K562 (cell line): ENCODE measurements around the gene RRAS. TPM values are rescaled to one million over a fixed set of nuclear protein-coding genes. Genes with fewer than 3 reads are reported as not detected.

ENCODE experiments used
- ATAC-seq: fragments of 200-7000 bp; cut with Tn5 transposase; 3 replicates; pipeline ENCODE4 v1.9.1; 2020; ENCODE audit warnings: moderate library complexity
- BruUV-seq: library from RNA; stranded (reverse); fragments of 400-500 nt; replicated peaks from 2 replicates; lab custom pipeline; 2021; lab: Mats Ljungman, UMichigan
- CTCF ChIA-PET: fragments of 300-600 bp; formaldehyde crosslinking; extraction: SDS; loops from one replicate; lab custom pipeline; 2021; ENCODE audit warnings: low intra/inter-chr PET ratio; lab: Yijun Ruan, JAX
- POLR2A ChIA-PET: fragments of 300-600, 350-650 bp; sonication (Branson Sonifier 250); formaldehyde crosslinking; extraction: SDS; loops from one replicate; lab custom pipeline; 2021; ENCODE audit warnings: antibody characterized with exemption, inconsistent platforms; lab: Yijun Ruan, JAX
- DNase-seq, 4 experiments: peaks; one replicate each; pipeline versions ENCODE4 v3.0.0 to v3.0.0-alpha.2; 2011 to 2018; ENCODE audit warnings: low spot score in 3 of 4, mixed read lengths in 3 of 4; ENCODE audit errors: extremely low read depth in 1 of 4
- FAIRE-seq: peaks from 2 replicates; lab custom pipeline; 2011; peaks lifted over from hg19 to GRCh38; lab: Jason Lieb, UNC
- H2AFZ ChIP-seq: 2 replicates; pipeline ENCODE4 v1.6.0; 2011; ENCODE audit warnings: low read depth, low read length, control low read depth, inconsistent platforms
- H3K27ac ChIP-seq: fragments of 200-600 bp; 3 replicates; pipeline ENCODE4 v1.8.0; 2011; ENCODE audit warnings: low read depth, mild to moderate bottlenecking, control low read depth, inconsistent platforms, low read length, moderate library complexity, mixed read lengths; ENCODE audit errors: extremely low read depth
- H3K27me3 ChIP-seq, 2 experiments: fragments of 300-600 bp in 1 of 2; 2 replicates in 1 of 2; 3 replicates in 1 of 2; pipeline versions ENCODE4 v1.6.0 to v1.8.0; 2011; ENCODE audit warnings: inconsistent platforms in 2 of 2, low read length in 2 of 2, mild to moderate bottlenecking in 1 of 2, mixed read lengths in 1 of 2, moderate library complexity in 1 of 2; ENCODE audit not compliant: control insufficient read depth in 2 of 2, insufficient read depth in 2 of 2
- H3K36me3 ChIP-seq: fragments of 300-600 bp; 3 replicates; pipeline ENCODE4 v1.8.0; 2011; ENCODE audit warnings: mild to moderate bottlenecking, low read length, inconsistent platforms; ENCODE audit not compliant: control insufficient read depth, insufficient read depth
- H3K4me1 ChIP-seq, 2 experiments: fragments of 200-600 bp in 1 of 2; replicated peaks in 1 of 2; 2 replicates in 1 of 2; 3 replicates in 1 of 2; pipeline versions ENCODE4 v1.5.1 to v1.8.0; 2011; ENCODE audit warnings: inconsistent platforms in 2 of 2, low read length in 2 of 2, mild to moderate bottlenecking in 1 of 2, mixed read lengths in 1 of 2, moderate library complexity in 1 of 2; ENCODE audit not compliant: control insufficient read depth in 2 of 2, insufficient read depth in 2 of 2
- H3K4me2 ChIP-seq: 2 replicates; pipeline ENCODE4 v1.6.1; 2011; ENCODE audit warnings: low read length, control low read depth, inconsistent platforms, mixed read lengths; ENCODE audit not compliant: insufficient read depth
- H3K4me3 ChIP-seq: fragments of 200-600 bp; sonication (generic), shearing (Covaris generic); 2 replicates; pipeline ENCODE4 v1.5.1; 2016; ENCODE audit warnings: control low read depth, inconsistent platforms
- H3K79me2 ChIP-seq: fragments of 200-600 bp; 3 replicates; pipeline ENCODE4 v1.8.0; 2011; ENCODE audit warnings: low read length, inconsistent platforms; ENCODE audit not compliant: control insufficient read depth, insufficient read depth
- H3K9ac ChIP-seq, 2 experiments: 2 replicates each; pipeline versions ENCODE4 v1.6.0 to v1.6.1; 2011; ENCODE audit warnings: low read depth in 2 of 2, low read length in 2 of 2, control low read depth in 1 of 2, inconsistent platforms in 1 of 2, mild to moderate bottlenecking in 1 of 2, mixed read lengths in 1 of 2; ENCODE audit not compliant: insufficient read depth in 1 of 2
- H3K9me1 ChIP-seq: one replicate; pipeline ENCODE4 v1.6.0; 2011; ENCODE audit warnings: inconsistent platforms, mild to moderate bottlenecking, low read length, moderate library complexity; ENCODE audit not compliant: control insufficient read depth, insufficient read depth
- H3K9me3 ChIP-seq: replicated peaks from 2 replicates; pipeline ENCODE4 v1.5.1; 2011; ENCODE audit warnings: low read depth, low read length, inconsistent platforms; ENCODE audit not compliant: control insufficient read depth, insufficient read depth
- H4K20me1 ChIP-seq: replicated peaks from 2 replicates; pipeline ENCODE4 v1.6.1; 2011; ENCODE audit warnings: low read length, inconsistent platforms, mixed read lengths; ENCODE audit not compliant: control insufficient read depth, insufficient read depth
- BCOR ChIP-seq: fragments of 450-650 bp; IDR thresholded peaks from 2 replicates; pipeline ENCODE4 v1.6.1; 2016
- HOXB6 ChIP-seq: fragments of 250-450 bp; sonication (Bioruptor Pico); IDR thresholded peaks from 2 replicates; pipeline ENCODE4 v1.5.1; 2022; ENCODE audit warnings: mild to moderate bottlenecking, borderline replicate concordance
- LEF1 ChIP-seq: fragments of 450-650 bp; IDR thresholded peaks from 2 replicates; pipeline ENCODE4 v1.6.1; 2016; ENCODE audit warnings: mild to moderate bottlenecking
- POLR2G ChIP-seq: fragments of 200-400 bp; formaldehyde crosslinking; IDR thresholded peaks from 2 replicates; pipeline ENCODE4 v1.6.1; 2017; ENCODE audit warnings: low read depth, mild to moderate bottlenecking, antibody characterized with exemption, low read length, moderate library complexity
- RNF2 ChIP-seq: sonication (generic); IDR thresholded peaks from 2 replicates; pipeline ENCODE4 v1.6.1; 2016
- SREBF2 ChIP-seq: sonication (generic); formaldehyde crosslinking; IDR thresholded peaks from 2 replicates; pipeline ENCODE4 v1.4.0; 2020; ENCODE audit warnings: mild to moderate bottlenecking, missing genetic modification reagents
- ZBTB7A ChIP-seq: IDR thresholded peaks from 2 replicates; pipeline ENCODE4 v1.6.1; 2011; ENCODE audit warnings: low read depth, mild to moderate bottlenecking, low read length, moderate library complexity, borderline replicate concordance; ENCODE audit not compliant: control insufficient read depth
- ZFP36 ChIP-seq: fragments of 150-350 bp; IDR thresholded peaks from 2 replicates; pipeline ENCODE4 v1.6.1; 2018; ENCODE audit warnings: low read length, low read depth; ENCODE audit not compliant: partially characterized antibody
- ZNF316 ChIP-seq: fragments of 450-650 bp; IDR thresholded peaks from 2 replicates; pipeline ENCODE4 v1.6.1; 2016
- ZSCAN29 ChIP-seq: fragments of 450-650 bp; IDR thresholded peaks from 2 replicates; pipeline ENCODE4 v1.6.1; 2017
- WGBS: fragments of 100-300 bp; shearing (Covaris generic); methylation state at CpG from one replicate; pipeline ENCODE4 v1.1.6; 2016; ENCODE audit warnings: low coverage, mixed read lengths; ENCODE audit not compliant: insufficient coverage; ENCODE audit errors: missing lambda C conversion rate; 5-methylcytosine and 5-hydroxymethylcytosine counted together
- in situ Hi-C: fragments of 300-500 bp; cut with MboI; formaldehyde crosslinking; loops from 4 replicates; pipeline ENCODE4 v1.15.0; 2018; ENCODE audit warnings: inconsistent platforms, mixed read lengths
- intact Hi-C: fragments of 100-400 bp; cut with micrococcal nuclease; formaldehyde crosslinking; loops from 2 replicates; pipeline ENCODE4 v1.14.2; 2022
- polyA plus RNA-seq, 8 experiments: library from polyadenylated mRNA; depleted of rRNA in 4 of 8; stranded (reverse) in 5 of 8; unstranded in 3 of 8; fragments of >200 nt; fragmentation: Nextera tagmentation in 2 of 8; fragmentation: Illumina TruSeq in 1 of 8; extraction: Ambion mirVana in 2 of 8; extraction: Trizol in 1 of 8; gene quantifications; 2 replicates each; pipeline versions ENCODE4 v1.2.1 to v1.2.3, GENCODE V29; 2011 to 2014; ENCODE audit warnings: inconsistent platforms in 1 of 8, missing spikeins in 1 of 8
- total RNA-seq, 7 experiments: library from RNA; depleted of rRNA in 6 of 7; stranded (reverse); fragments of >200 nt in 6 of 7; fragmentation: Illumina TruSeq in 2 of 7; extraction: Trizol in 2 of 7; gene quantifications; 2 replicates each; pipeline versions ENCODE4 v1.2.1 to v1.2.3, GENCODE V29; 2011 to 2021; ENCODE audit warnings: low replicate concordance in 1 of 7
- TF ChIP-seq, protein P1 (sequence below): fragments of 450-650 bp; formaldehyde crosslinking; IDR thresholded peaks from 2 replicates; pipeline ENCODE4 v1.4.0; 2020; ENCODE audit warnings: mild to moderate bottlenecking, moderate library complexity
- TF ChIP-seq, protein P2 (sequence below), 3 experiments: fragments of 200-800 bp in 1 of 3; sonication (Bioruptor generic) in 1 of 3; sonication (generic) in 1 of 3; formaldehyde crosslinking in 1 of 3; IDR thresholded peaks; 2 replicates each; pipeline versions ENCODE4 v1.6.1 to v1.8.0; 2016 to 2022; ENCODE audit warnings: mild to moderate bottlenecking in 2 of 3, missing compliant biosample characterization in 2 of 3, missing genetic modification characterization in 2 of 3, missing genetic modification reagents in 1 of 3

RRAS gene
- total and polyA plus RNA-seq, 9 of the 15 experiments (the other 6 are each of a cell fraction or from before 2014, with no cell fraction given) = 0.70 to 17.3 (median 8.2) TPM

DNA sequence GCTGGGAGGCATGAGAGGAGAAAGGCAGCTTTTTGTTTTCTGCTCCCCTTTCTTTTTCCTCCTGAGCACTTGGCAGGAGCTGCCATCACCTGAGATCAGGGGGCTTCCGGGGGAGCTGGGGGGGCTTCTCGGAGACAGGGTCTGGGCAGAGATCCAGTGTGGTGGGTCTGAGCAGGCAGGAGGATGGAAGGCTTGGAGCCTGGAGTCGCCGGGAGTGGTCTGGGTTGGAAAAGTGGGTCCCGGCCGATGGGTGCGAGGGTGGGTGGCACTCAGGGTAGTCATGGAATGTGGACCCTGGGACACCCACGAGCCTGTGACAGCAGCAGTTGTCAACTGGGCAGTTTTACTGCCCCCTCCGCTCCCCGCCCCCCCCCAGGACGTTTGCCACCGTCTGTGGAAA, 47.2 kb upstream of the RRAS start:
- intact Hi-C loops (no loop called here), in situ Hi-C loops (no loop called here)
- Histone ChIP-seq H3K27ac (no peak overlapping the region), H3K36me3 (peaks cover 72% of the 10 kb centered on the region), H3K9ac (no peak overlapping the region), H3K4me3 (no peak overlapping the region), H3K4me2 (no peak overlapping the region), H2AFZ (no peak overlapping the region), H4K20me1 (no peaks in the 10 kb centered on the region; the same call in 1 of the 2 replicates), H3K4me1 (peaks cover 0 to 70% of the 10 kb centered on the region in 2 experiments; a peak in 2 of 5 replicates), H3K79me2 (peaks cover 3% of the 10 kb centered on the region; the same call in 2 of the 3 replicates), H3K9me1 (no peaks in the 10 kb centered on the region)
- WGBS = 91% methylated on average over 7 of the region's 12 CpGs
- CTCF ChIA-PET = no interaction called here
- BruUV-seq = no TSS peak
- DNase-seq (no peak), ATAC-seq (no peak)
- POLR2A ChIA-PET = interaction anchor here (0.6 to 1.9 kb wide), 2 partner anchors 11 to 178 kb away, joined by 3 to 9 read pairs; partner anchors contain the start of gene PRMT1
- no peak for TF ChIP-seq BCOR
- TF ChIP-seq, all 486 proteins: peak for 0
- no peaks in the 10 kb centered on the region for H3K9me3 ChIP-seq
- no peaks in the 10 kb centered on the region for H3K27me3 ChIP-seq
- FAIRE-seq = no peak

- ChIA-PET POLR2A (interaction anchor here (0.6 to 1.0 kb wide), 3 partner anchors 10 to 191 kb away, joined by 3 to 8 read pairs (median 5); partner anchors contain the start of gene PRMT1), CTCF (no interaction called here)
- Histone ChIP-seq H3K27me3 (no peaks in the 10 kb centered on the region), H3K9ac (no peak overlapping the region), H3K79me2 (peaks cover 8% of the 10 kb centered on the region), H3K27ac (no peak overlapping the region), H4K20me1 (no peaks in the 10 kb centered on the region; the same call in 1 of the 2 replicates), H3K4me3 (no peak overlapping the region), H3K9me1 (peaks cover 3% of the 10 kb centered on the region), H2AFZ (no peak overlapping the region), H3K4me1 (peaks cover 0 to 69% of the 10 kb centered on the region in 2 experiments; a peak in 2 of 5 replicates), H3K36me3 (peaks cover 78% of the 10 kb centered on the region), H3K4me2 (no peak overlapping the region), H3K9me3 (no peaks in the 10 kb centered on the region)
- ATAC-seq (no peak), FAIRE-seq (no peak), DNase-seq (no peak)
- 87% methylated on average over 3 of the region's 27 CpGs for WGBS
- BruUV-seq = no TSS peak
- in situ Hi-C loops = no loop called here
- intact Hi-C loops = no loop called here
- TF ChIP-seq ZNF316 = peak; percentile 32; the same call in 1 of the 2 replicates
- TF ChIP-seq ZBTB7A = no peak
- no peak for TF ChIP-seq HOXB6
- no peak for TF ChIP-seq ZSCAN29
- TF ChIP-seq LEF1 = no peak
- no peak for TF ChIP-seq SREBF2 (CRISPR knock-in tag)
- peak; percentile 41; the same call in 1 of the 2 replicates for TF ChIP-seq POLR2G
- TF ChIP-seq RNF2 = no peak
- no peak for TF ChIP-seq ZFP36
- TF ChIP-seq, protein P1, sequence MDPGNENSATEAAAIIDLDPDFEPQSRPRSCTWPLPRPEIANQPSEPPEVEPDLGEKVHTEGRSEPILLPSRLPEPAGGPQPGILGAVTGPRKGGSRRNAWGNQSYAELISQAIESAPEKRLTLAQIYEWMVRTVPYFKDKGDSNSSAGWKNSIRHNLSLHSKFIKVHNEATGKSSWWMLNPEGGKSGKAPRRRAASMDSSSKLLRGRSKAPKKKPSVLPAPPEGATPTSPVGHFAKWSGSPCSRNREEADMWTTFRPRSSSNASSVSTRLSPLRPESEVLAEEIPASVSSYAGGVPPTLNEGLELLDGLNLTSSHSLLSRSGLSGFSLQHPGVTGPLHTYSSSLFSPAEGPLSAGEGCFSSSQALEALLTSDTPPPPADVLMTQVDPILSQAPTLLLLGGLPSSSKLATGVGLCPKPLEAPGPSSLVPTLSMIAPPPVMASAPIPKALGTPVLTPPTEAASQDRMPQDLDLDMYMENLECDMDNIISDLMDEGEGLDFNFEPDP = no peak
- TF ChIP-seq, protein P2, sequence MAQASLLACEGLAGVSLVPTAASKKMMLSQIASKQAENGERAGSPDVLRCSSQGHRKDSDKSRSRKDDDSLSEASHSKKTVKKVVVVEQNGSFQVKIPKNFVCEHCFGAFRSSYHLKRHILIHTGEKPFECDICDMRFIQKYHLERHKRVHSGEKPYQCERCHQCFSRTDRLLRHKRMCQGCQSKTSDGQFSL (CRISPR knock-in tag; IDR thresholded peaks at IDR 0.05) = 0 out of 2 replicates have a peak, but pooled peaks have one; percentile 23
- TF ChIP-seq, protein P2 (tag; IDR thresholded peaks at IDR 0.05) = no peak
Observed at GRCh38 chr19:49686503-49687088, 46.7 kb upstream of the RRAS start.
